SU-DHL-6 (cell line): ENCODE measurements around the gene NCF4.

Source experiments
- CTCF ChIP-seq: fragments of 200-600 bp; sonication (generic); IDR thresholded peaks from one replicate; pipeline ENCODE4 v1.5.1; 2017; ENCODE audit warnings: antibody characterized with exemption, mild to moderate bottlenecking, low read length, moderate library complexity; ENCODE audit not compliant: insufficient read depth, poor library complexity, severe bottlenecking
- EZH2phosphoT487 ChIP-seq: fragments of 200-600 bp; sonication (generic), shearing (Covaris generic); conservative IDR thresholded peaks from 2 replicates; pipeline ENCODE4 v1.6.1; 2018; ENCODE audit warnings: mild to moderate bottlenecking, antibody characterized with exemption, low read length, moderate library complexity, mixed read lengths

DNA sequence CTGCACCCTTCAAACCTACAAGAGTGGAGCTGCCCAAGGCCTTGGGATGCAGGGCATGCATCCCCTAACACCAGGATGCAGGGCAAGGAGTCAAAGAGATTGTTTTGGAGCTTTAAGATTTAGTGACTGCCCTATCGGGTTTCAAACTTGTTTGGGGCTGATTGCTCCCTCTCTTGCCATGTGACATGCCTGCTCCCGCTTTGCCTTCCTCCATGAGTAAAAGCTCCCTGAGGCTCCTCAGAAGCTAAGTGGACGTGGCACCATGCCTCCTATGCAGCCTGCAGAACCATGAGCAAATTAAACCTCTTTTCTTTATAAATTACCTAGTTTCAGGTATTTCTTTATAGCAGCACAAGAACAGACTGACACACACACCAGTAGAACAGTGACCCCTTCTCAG is 36.8 kb downstream of the NCF4 start:
- no peak for TF ChIP-seq CTCF
- TF ChIP-seq EZH2phosphoT487: no peak
